Endothelial cell of umbilical vein (primary cell): ENCODE measurements around the gene PAQR6.

ENCODE experiments used
- CTCF ChIP-seq, 2 donors: IDR thresholded peaks; 1 replicate in 1 of 2; 2 replicates in 1 of 2; pipeline ENCODE4 v1.5.1; 2011; ENCODE audit warnings: low read length in 2 of 2, mild to moderate bottlenecking in 2 of 2, moderate library complexity in 2 of 2, control low read depth in 1 of 2, inconsistent platforms in 1 of 2, low read depth in 1 of 2; ENCODE audit not compliant: insufficient read depth in 1 of 2; ENCODE audit errors: extremely low read depth in 1 of 2
- EZH2 ChIP-seq: IDR thresholded peaks from 2 replicates; pipeline ENCODE4 v1.6.1; 2012; ENCODE audit warnings: borderline replicate concordance, low read depth, mild to moderate bottlenecking, moderate library complexity, low read length, inconsistent platforms; ENCODE audit not compliant: severe bottlenecking
- FOS ChIP-seq: IDR thresholded peaks from 2 replicates; pipeline ENCODE4 v1.6.1; 2011; ENCODE audit warnings: mild to moderate bottlenecking, low read length, moderate library complexity, borderline replicate concordance; ENCODE audit not compliant: insufficient read depth
- GATA2 ChIP-seq: IDR thresholded peaks from 2 replicates; pipeline ENCODE4 v1.7.0; 2011; ENCODE audit warnings: low read depth, mild to moderate bottlenecking, moderate library complexity, mixed read lengths, low read length; ENCODE audit not compliant: insufficient read length, insufficient read depth
- MAX ChIP-seq: IDR thresholded peaks from 2 replicates; pipeline ENCODE4 v1.6.1; 2011; ENCODE audit not compliant: insufficient read depth, insufficient read length
- MYC ChIP-seq: IDR thresholded peaks from one replicate; pipeline ENCODE4 v1.6.1; 2011; ENCODE audit warnings: mild to moderate bottlenecking, low read depth, low read length
- POLR2A ChIP-seq: IDR thresholded peaks from 2 replicates; pipeline ENCODE4 v1.6.1; 2012; ENCODE audit warnings: low read depth, mild to moderate bottlenecking, control low read depth, low read length
- POLR2AphosphoS5 ChIP-seq: IDR thresholded peaks from 2 replicates; pipeline ENCODE4 v1.6.1; 2012; ENCODE audit warnings: low read depth, mild to moderate bottlenecking, control low read depth, low read length, moderate library complexity; ENCODE audit not compliant: insufficient read depth

GRCh38 chr1:156295391-156295947 is 47.6 kb upstream of the PAQR6 start, which contains the start of gene GLMP:
- no peak for TF ChIP-seq CTCF (IDR thresholded peaks at IDR 0.05; ENCODE audit: extremely low read depth in 1 of 2, insufficient read depth in 1 of 2, low read depth in 1 of 2, low read length in 2 of 2)
- TF ChIP-seq GATA2 = no peak
- TF ChIP-seq EZH2 = no peak
- TF ChIP-seq POLR2A = peak; percentile 79
- TF ChIP-seq POLR2AphosphoS5 = peak; percentile 69
- TF ChIP-seq MAX = peak; percentile 65
- TF ChIP-seq FOS = no peak
- no peak for TF ChIP-seq MYC
